Activated naive CD4-positive, alpha-beta T cell treated with anti-CD3 and anti-CD28 coated beads, Interleukin-2, amount 10 ng/mL, durations not matched to agents 7 days and 5 days (primary cell): Measurements from ENCODE around the gene STAT5A.
"Not testable (repeated sequence)": the region's sequence is repeated elsewhere in the genome, so short reads cannot be mapped to it uniquely, and the experiment has no call there.

ENCODE experiments used
- CTCF ChIA-PET: fragments of 350-600 bp; sonication (Branson Sonifier 250); formaldehyde crosslinking; loops from one replicate; lab custom pipeline; 2021; ENCODE audit warnings: antibody characterized with exemption; lab: Charles Lee
- DNase-seq: peaks from one replicate; pipeline ENCODE4 v3.0.0-alpha.2; 2020
- H3K27ac Mint-ChIP-seq: one replicate; pipeline ENCODE4 v1.8.0; 2021; ENCODE audit warnings: mild to moderate bottlenecking, moderate library complexity, mixed read lengths
- H3K27me3 Mint-ChIP-seq: one replicate; pipeline ENCODE4 v1.8.0; 2021; ENCODE audit warnings: mild to moderate bottlenecking, mixed read lengths
- H3K36me3 Mint-ChIP-seq: one replicate; pipeline ENCODE4 v1.8.0; 2021; ENCODE audit warnings: mixed read lengths
- H3K4me1 Mint-ChIP-seq: one replicate; pipeline ENCODE4 v1.8.0; 2021; ENCODE audit warnings: mixed read lengths
- H3K4me3 Mint-ChIP-seq: one replicate; pipeline ENCODE4 v1.8.0; 2021; ENCODE audit warnings: mild to moderate bottlenecking, moderate library complexity, mixed read lengths
- H3K9me3 Mint-ChIP-seq: one replicate; pipeline ENCODE4 v1.8.0; 2021; ENCODE audit warnings: mixed read lengths

Gene STAT5A

DNA sequence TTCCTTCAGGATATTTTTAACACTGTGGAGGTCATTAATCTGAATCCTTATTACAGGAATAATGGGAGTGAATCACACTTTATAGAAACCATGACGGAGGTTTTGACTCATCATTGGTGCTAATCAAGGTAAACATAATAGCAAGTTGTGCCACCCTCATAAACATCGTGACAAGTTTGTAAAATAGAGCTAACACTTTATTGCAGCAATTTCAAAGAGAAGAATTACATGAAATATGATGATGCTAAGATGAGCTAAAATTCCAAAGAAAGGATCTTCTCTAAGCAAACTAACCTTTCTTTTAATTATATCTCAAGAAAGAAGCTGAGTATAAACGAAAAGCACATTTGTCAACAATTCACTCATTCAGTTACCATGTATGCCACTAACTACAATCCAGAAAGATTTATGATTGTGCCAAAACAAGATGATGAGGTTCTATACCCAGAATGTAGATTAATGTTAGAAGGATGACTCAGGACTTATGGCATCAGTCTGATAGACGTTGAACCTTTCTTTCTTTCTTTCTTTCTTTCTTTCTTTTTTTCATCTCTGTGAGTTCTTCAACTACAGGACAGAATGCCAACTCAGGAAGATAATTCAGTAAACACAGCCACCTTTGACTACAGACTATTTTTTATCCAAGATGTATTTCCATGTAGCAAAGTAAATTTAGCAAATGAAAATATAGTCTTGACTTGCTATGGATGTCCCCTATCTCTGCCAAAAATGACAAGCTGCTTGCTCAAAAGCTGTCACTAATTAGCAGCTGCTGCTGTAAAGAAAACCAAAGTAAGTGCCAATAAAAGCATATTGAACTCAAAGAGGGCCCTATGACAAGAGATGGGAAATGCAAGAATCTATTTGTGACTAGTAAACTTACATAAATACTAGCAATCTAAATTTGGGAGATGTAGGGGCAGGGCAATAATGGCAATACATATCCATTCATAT, 35.4 kb upstream of the STAT5A start:
- CTCF ChIA-PET, result no interaction called here
- Mint-ChIP-seq H3K27me3 (no peaks in the 10 kb centered on the region), H3K36me3 (peaks cover 16% of the 10 kb centered on the region), H3K27ac (peak overlapping the region; percentile 15), H3K9me3 (no peaks in the 10 kb centered on the region), H3K4me3 (no peak overlapping the region), H3K4me1 (peaks cover 57% of the 10 kb centered on the region)
- no peak for DNase-seq

DNA sequence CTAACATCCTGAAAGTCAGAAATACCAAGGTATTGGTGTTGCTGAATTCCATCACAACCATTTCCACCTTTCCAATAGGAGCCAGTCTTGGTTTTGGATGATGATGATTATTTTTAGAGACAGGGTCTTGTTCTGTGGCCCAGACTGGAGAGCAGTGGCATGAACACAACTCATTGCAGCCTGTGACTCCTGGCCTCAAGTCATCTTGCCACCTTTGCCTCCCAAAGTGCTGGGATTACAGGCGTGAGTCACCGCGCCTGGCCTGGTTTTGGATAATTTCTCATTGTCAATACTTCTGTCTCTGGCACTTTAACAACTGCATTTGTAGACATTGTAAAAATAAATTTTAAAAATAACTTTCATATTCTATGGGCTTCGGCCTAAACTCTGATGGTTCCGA, 34.7 kb upstream of the STAT5A start:
- peaks cover 55% of the 10 kb centered on the region for H3K4me1 Mint-ChIP-seq
- CTCF ChIA-PET, result no interaction called here
- no peaks in the 10 kb centered on the region for H3K27me3 Mint-ChIP-seq
- no peaks in the 10 kb centered on the region for H3K9me3 Mint-ChIP-seq
- H3K27ac Mint-ChIP-seq, result no peak overlapping the region
- no peak for DNase-seq
- H3K36me3 Mint-ChIP-seq, result peaks cover 15% of the 10 kb centered on the region
- no peak overlapping the region for H3K4me3 Mint-ChIP-seq

DNA sequence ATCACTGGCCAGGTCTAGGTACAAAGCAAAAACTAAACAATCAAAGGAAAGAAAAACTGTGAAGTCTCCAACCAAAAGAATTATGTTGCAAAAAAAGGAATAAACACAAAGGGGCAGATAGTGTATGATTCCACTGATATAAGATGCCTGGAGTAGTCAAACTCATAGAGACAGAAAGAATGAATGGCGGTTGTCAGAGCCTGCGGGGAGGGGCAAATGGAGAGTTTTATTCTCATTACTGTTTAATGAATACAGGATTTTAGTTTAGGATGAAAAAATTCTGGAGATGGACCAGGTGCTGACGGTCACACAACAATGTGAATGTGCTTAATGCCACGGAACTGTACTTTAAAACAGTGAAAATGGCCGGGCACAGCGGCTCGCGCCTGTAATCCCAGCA, 32.9 kb upstream of the STAT5A start:
- Mint-ChIP-seq H3K9me3 (no peaks in the 10 kb centered on the region), H3K4me1 (peaks cover 46% of the 10 kb centered on the region), H3K27me3 (no peaks in the 10 kb centered on the region), H3K27ac (no peak overlapping the region), H3K4me3 (no peak overlapping the region), H3K36me3 (peaks cover 7% of the 10 kb centered on the region)
- DNase-seq, result no peak
- CTCF ChIA-PET, result interaction anchor here (0.9 to 1.1 kb wide), 3 partner anchors 20 to 39 kb away, joined by 3 to 4 read pairs (median 4); no protein-coding TSS in a partner anchor

DNA sequence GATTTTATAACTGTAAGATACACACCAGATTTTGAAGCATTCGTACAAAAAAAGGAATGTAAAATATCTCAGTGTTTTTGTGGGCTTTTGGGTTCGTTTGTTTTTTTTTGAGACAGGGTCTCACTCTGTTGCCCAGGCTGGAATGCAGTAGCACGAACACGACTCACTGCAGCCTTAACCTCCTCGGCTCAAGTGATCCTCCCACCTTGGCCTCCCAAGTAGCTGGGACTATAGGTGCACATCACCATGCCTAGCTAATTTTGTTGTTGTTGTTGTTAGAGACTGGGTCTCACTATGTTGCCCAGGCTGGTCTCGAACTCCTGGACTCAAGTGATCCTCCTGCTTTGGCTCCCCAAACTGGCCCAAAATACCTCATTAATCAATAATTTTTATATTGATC, 28.0 kb upstream of the STAT5A start:
- no peaks in the 10 kb centered on the region for H3K9me3 Mint-ChIP-seq
- CTCF ChIA-PET, result interaction anchor here (0.8 kb wide), 1 partner anchor 9 kb away, joined by 3 read pairs; no protein-coding TSS in a partner anchor
- no peaks in the 10 kb centered on the region for H3K27me3 Mint-ChIP-seq
- H3K36me3 Mint-ChIP-seq, result peaks cover 7% of the 10 kb centered on the region
- no peak for DNase-seq
- no peak overlapping the region for H3K4me3 Mint-ChIP-seq
- H3K4me1 Mint-ChIP-seq, result peaks cover 22% of the 10 kb centered on the region
- no peak overlapping the region for H3K27ac Mint-ChIP-seq

DNA sequence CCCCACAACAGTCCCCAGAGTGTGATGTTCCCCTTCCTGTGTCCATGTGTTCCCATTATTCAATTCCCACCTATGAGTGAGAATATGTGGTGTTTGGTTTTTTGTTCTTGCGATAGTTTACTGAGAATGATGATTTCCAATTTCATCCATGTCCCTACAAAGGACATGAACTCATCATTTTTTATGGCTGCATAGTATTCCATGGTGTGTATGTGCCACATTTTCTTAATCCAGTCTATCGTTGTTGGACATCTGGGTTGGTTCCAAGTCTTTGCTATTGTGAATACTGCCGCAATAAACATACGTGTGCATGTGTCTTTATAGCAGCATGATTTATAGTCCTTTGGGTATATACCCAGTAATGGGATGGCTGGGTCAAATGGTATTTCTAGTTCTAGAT, 23.9 kb upstream of the STAT5A start:
- H3K27me3 Mint-ChIP-seq, CTCF ChIA-PET: not testable (repeated sequence)
- peaks cover 19% of the 10 kb centered on the region for H3K36me3 Mint-ChIP-seq

DNA sequence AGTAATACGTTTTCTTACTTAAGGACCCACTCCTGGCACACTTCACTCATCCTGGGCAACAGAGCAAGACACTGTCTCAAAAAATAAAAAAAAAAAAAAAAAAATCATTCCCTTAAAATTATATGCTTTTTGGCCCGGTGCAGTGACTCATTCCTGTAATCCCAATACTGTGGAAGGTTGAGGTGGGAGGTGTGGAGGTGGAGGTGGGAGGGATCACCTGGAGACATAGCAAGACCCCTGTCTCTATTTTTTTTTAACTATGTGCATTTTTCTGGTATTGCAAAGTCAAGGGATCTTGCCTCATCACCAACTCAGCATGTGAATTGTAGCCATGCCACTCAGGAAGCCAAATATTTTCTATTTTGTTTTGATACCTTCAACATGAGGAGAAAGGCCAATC, 21.8 kb upstream of the STAT5A start:
- no peaks in the 10 kb centered on the region for H3K27me3 Mint-ChIP-seq
- H3K9me3 Mint-ChIP-seq, result no peaks in the 10 kb centered on the region
- peaks cover 50% of the 10 kb centered on the region for H3K4me1 Mint-ChIP-seq
- H3K36me3 Mint-ChIP-seq, result peaks cover 29% of the 10 kb centered on the region
- H3K4me3 Mint-ChIP-seq, result no peak overlapping the region
- H3K27ac Mint-ChIP-seq, result peak overlapping the region; percentile 62
- CTCF ChIA-PET, result no interaction called here
- no peak for DNase-seq

More for the DNA sequence above, 23.9 kb upstream of the STAT5A start:
- not testable (repeated sequence) for DNase-seq, H3K27ac Mint-ChIP-seq, H3K9me3 Mint-ChIP-seq, H3K4me3 Mint-ChIP-seq
- H3K4me1 Mint-ChIP-seq, result peaks cover 38% of the 10 kb centered on the region

DNA sequence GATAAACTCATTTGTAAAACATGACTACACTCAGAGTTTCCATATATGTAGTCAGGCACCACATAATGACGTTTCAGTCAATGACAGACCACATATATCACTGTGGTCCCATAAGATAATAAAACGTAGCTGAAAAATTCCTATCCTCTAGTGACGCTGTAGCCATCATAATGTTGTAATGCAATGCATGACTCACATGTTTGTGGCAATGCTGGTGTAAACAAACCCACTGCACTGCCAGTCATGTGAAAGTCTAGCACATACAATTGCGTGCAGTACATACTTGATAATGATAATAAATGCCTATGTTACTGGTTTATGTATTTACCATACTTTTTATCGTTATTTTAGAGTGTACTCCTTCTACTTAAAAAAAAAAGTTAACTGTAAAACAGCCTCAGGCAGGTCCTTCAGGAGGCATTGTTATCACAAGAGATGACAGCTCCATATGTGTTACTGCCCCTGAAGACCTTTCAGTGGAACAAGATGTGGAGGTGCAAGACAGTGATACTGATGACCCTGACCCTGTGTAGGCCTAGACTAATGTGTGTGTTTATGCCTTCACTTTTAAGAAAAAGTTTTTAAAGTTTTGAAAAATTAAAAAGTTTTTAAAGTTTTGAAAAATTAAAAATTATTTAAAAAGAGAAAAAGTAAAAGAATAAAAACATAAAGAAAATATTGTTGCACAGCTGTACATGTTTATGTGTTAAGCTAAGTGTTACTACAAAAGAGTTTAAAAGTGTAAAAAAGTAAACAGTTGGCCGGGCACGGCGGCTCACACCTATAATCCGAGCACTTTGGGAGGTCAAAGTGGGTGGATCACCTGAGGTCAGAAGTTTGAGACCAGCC, 21.2 kb upstream of the STAT5A start:
- no peak for DNase-seq
- CTCF ChIA-PET, result no interaction called here
- no peaks in the 10 kb centered on the region for H3K27me3 Mint-ChIP-seq
- H3K4me1 Mint-ChIP-seq, result peaks cover 57% of the 10 kb centered on the region
- H3K9me3 Mint-ChIP-seq, result no peaks in the 10 kb centered on the region
- H3K27ac Mint-ChIP-seq, result peak overlapping the region; percentile 62
- peaks cover 32% of the 10 kb centered on the region for H3K36me3 Mint-ChIP-seq
- no peak overlapping the region for H3K4me3 Mint-ChIP-seq

DNA sequence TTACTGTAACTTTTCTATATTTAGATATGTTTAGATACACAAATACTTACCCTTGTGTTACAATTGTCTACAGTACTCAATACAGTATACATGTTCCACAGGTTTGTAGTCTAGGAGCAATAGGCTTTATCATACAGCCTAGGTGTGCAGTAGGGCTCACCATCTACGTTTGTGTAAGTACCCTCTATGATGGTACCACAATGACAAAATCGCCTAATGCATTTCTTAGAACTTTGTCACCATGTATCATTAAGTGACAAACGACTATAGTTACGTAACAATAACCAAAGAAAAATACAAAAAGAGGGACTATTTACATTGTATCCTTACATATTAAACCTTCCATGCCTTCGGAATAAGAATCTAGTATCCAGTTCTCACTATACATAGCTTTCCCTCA, 20.1 kb upstream of the STAT5A start:
- peaks cover 34% of the 10 kb centered on the region for H3K36me3 Mint-ChIP-seq
- peak overlapping the region; percentile 43 for H3K27ac Mint-ChIP-seq
- CTCF ChIA-PET, result interaction anchor here (1.7 to 3.5 kb wide), 2 partner anchors 19 to 45 kb away, joined by 4 to 19 read pairs; no protein-coding TSS in a partner anchor
- H3K4me3 Mint-ChIP-seq, result no peak overlapping the region
- no peak for DNase-seq
- peaks cover 66% of the 10 kb centered on the region for H3K4me1 Mint-ChIP-seq
- H3K27me3 Mint-ChIP-seq, result no peaks in the 10 kb centered on the region
- no peaks in the 10 kb centered on the region for H3K9me3 Mint-ChIP-seq

DNA sequence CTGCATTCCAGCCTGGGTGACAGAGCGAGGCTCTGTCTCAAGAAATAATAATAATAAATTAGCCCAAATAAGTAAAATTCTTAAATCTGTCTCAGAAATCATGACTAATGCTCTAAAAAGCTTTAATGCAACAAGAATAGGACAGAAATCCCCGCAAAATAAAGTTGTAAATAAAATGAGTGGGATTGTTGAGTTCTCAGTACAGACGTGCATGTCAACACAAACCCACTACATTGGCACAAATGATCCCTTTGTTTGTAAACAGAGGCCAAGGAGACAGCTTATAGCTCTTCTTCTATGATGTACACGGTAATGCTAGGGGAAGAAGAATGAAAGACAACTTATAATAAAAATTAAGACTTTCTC, 18.1 kb upstream of the STAT5A start:
- H3K9me3 Mint-ChIP-seq, result no peaks in the 10 kb centered on the region
- peaks cover 42% of the 10 kb centered on the region for H3K36me3 Mint-ChIP-seq
- H3K4me3 Mint-ChIP-seq, result no peak overlapping the region
- H3K4me1 Mint-ChIP-seq, result peaks cover 75% of the 10 kb centered on the region
- H3K27ac Mint-ChIP-seq, result peak overlapping the region; percentile 25
- H3K27me3 Mint-ChIP-seq, result no peaks in the 10 kb centered on the region
- CTCF ChIA-PET, result interaction anchor here (1.3 to 3.5 kb wide), 2 partner anchors 19 to 47 kb away, joined by 3 to 19 read pairs; no protein-coding TSS in a partner anchor
- DNase-seq, result no peak

DNA sequence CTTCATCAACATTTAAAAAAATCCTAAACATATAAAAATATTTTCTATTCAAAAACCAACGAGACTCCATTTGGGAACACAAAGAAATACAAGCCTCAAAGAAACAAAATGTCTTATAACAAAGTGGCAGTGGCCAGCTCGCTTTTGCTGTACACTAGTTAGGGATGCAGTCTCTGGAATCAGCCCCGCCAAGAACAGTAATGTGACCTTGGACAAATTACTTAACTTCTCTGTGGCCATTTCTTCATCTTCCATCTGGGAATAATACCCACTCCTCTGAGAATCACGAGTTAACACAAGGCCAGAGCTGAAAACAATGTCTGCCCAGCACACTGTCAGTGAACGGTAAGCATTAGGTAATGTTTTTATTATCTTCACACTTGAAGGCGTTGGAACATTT, 17.7 kb upstream of the STAT5A start:
- no peaks in the 10 kb centered on the region for H3K9me3 Mint-ChIP-seq
- peak overlapping the region; percentile 1 for H3K4me3 Mint-ChIP-seq
- peak overlapping the region; percentile 6 for H3K27ac Mint-ChIP-seq
- CTCF ChIA-PET, result interaction anchor here (3.5 kb wide), 1 partner anchor 48 kb away, joined by 19 read pairs; no protein-coding TSS in a partner anchor
- no peaks in the 10 kb centered on the region for H3K27me3 Mint-ChIP-seq
- peaks cover 76% of the 10 kb centered on the region for H3K4me1 Mint-ChIP-seq
- DNase-seq, result no peak
- H3K36me3 Mint-ChIP-seq, result peaks cover 42% of the 10 kb centered on the region

DNA sequence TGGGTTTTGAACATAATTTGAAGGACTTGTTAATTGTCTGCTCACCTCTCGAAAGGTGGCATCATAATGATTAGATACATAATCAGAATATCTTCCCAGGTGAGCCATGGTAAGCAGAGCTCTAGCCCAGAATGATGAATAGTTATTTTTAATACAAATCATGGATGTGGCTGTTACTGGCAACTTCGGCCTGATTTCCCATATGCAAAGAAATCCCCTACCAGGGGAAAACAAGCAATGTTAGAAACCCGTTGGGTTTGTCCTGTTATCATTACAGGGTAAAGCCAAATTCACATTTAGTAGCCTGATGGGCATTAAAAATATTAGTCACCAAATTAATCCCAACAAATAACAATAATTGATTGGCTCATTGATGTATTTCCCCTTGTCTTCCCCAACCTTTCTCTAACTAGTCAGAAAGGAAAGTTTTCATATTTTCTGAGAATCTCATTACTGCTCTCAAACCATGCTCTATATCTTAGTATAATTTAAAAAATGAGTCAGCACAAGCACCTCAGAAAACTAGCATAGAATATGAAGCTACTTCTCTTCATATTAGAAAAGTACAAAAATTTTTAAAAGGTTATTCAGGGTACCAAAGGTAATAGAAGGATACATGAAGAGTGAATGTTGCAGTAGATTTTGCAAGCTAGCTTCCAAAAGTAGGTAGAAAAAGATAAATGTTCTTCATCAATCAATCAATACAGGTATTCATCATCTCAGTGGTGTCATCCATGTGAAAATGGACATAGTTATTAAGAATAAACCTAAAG, 17.1 kb upstream of the STAT5A start:
- Mint-ChIP-seq H3K9me3 (no peaks in the 10 kb centered on the region), H3K4me3 (peak overlapping the region; percentile 95), H3K4me1 (peaks cover 75% of the 10 kb centered on the region), H3K36me3 (peaks cover 42% of the 10 kb centered on the region), H3K27ac (peak overlapping the region; percentile 91), H3K27me3 (no peaks in the 10 kb centered on the region)
- CTCF ChIA-PET, result interaction anchor here (3.5 kb wide), 1 partner anchor 48 kb away, joined by 19 read pairs; no protein-coding TSS in a partner anchor
- DNase-seq, result no peak

DNA sequence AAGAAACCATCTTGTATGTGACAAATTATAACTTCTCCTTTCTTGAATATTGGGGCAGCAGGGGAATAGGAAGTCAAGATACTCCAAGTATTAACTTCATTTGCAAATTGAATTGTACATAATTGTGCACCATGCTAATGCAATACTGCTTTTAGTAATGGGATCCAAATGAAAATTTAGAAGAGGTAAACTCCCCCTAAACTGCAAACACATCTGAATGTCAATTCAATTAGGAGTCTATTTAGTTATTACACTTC, 16.6 kb upstream of the STAT5A start:
- peak overlapping the region; percentile 91 for H3K27ac Mint-ChIP-seq
- peaks cover 39% of the 10 kb centered on the region for H3K36me3 Mint-ChIP-seq
- no peak for DNase-seq
- CTCF ChIA-PET, result no interaction called here
- peaks cover 73% of the 10 kb centered on the region for H3K4me1 Mint-ChIP-seq
- no peaks in the 10 kb centered on the region for H3K27me3 Mint-ChIP-seq
- peak overlapping the region; percentile 95 for H3K4me3 Mint-ChIP-seq
- no peaks in the 10 kb centered on the region for H3K9me3 Mint-ChIP-seq

DNA sequence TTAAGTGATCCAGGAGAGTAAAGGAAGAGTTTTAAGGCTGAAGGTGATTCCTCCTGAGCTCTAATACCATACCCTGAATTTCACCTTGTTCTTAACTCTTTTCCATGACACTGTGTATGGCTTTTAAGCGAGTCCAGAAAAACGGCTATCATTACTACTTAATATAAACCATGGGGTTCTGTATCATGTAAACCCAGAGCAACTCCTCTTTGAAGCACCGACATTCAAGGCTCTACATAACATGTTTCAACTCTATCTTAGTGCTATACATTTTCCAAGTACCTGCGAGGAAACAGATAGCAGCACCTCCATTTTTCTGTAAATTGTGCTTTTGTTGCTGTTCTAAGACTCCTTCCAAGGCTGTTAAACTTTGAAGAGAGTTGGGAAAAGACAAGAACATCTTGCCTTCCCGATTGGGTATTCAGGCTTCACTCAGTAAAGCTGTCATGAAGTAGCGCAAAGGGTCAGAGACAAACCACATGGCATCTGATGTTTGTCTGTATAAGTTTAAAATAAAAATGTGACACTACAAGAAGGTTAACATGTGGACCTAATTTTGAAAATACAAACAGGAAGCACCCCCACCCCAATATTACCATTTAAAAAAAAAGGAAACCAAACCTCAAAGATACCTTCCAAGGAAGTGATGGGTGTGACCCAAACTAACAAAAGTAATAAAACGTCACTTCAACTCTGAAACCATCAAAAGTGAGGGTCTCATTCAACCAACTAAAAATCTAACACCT, 16.0 kb upstream of the STAT5A start:
- Mint-ChIP-seq H3K27me3 (no peaks in the 10 kb centered on the region), H3K4me3 (peak overlapping the region; percentile 95), H3K27ac (peak overlapping the region; percentile 91), H3K9me3 (no peaks in the 10 kb centered on the region), H3K36me3 (peaks cover 34% of the 10 kb centered on the region), H3K4me1 (peaks cover 74% of the 10 kb centered on the region)
- DNase-seq, result no peak
- CTCF ChIA-PET, result no interaction called here
